MCF 10A (cell line): ENCODE measurements around the gene TSC1. TPM values are rescaled to one million over a fixed set of nuclear protein-coding genes. Genes with fewer than 3 reads are reported as not detected.

ENCODE experiments used
- BruUV-seq: library from RNA; stranded (reverse); fragments of 400-500 nt; replicated peaks from 2 replicates; lab custom pipeline; 2021; lab: Mats Ljungman, UMichigan
- CTCF ChIA-PET: fragments of 300-600 bp; sonication (Branson Sonifier 250); formaldehyde crosslinking; extraction: SDS; loops from one replicate; lab custom pipeline; 2021; ENCODE audit warnings: antibody characterized with exemption, inconsistent platforms; lab: Yijun Ruan, JAX
- POLR2A ChIA-PET: fragments of 300-600, 350-650 bp; sonication (Branson Sonifier 250); formaldehyde crosslinking; extraction: SDS; loops from one replicate; lab custom pipeline; 2020; ENCODE audit warnings: antibody characterized with exemption, inconsistent platforms; lab: Yijun Ruan, JAX
- DNase-seq: peaks from one replicate; pipeline ENCODE4 v3.0.0-alpha.2; 2018; ENCODE audit not compliant: unreplicated experiment
- H3K27ac Mint-ChIP-seq: one replicate; pipeline ENCODE4 v1.8.0; 2022; ENCODE audit warnings: mild to moderate bottlenecking, low read depth, mixed read lengths; ENCODE audit not compliant: unreplicated experiment
- H3K27me3 Mint-ChIP-seq: one replicate; pipeline ENCODE4 v1.8.0; 2022; ENCODE audit warnings: mixed read lengths; ENCODE audit not compliant: insufficient read depth, unreplicated experiment
- H3K36me3 Mint-ChIP-seq: one replicate; pipeline ENCODE4 v1.8.0; 2022; ENCODE audit warnings: mild to moderate bottlenecking, moderate library complexity, mixed read lengths; ENCODE audit not compliant: insufficient read depth, unreplicated experiment
- H3K4me1 Mint-ChIP-seq: one replicate; pipeline ENCODE4 v1.8.0; 2022; ENCODE audit warnings: mixed read lengths; ENCODE audit not compliant: insufficient read depth, unreplicated experiment
- H3K4me3 Mint-ChIP-seq: one replicate; pipeline ENCODE4 v1.8.0; 2022; ENCODE audit warnings: mild to moderate bottlenecking, moderate library complexity, mixed read lengths; ENCODE audit not compliant: unreplicated experiment
- H3K9me3 Mint-ChIP-seq: one replicate; pipeline ENCODE4 v1.8.0; 2022; ENCODE audit warnings: mixed read lengths; ENCODE audit not compliant: unreplicated experiment
- CTCF ChIP-seq: fragments of 200-600 bp; IDR thresholded peaks from one replicate; pipeline ENCODE4 v1.8.0; 2022; ENCODE audit warnings: antibody characterized with exemption, mild to moderate bottlenecking; ENCODE audit not compliant: unreplicated experiment
- intact Hi-C: fragments of 100-400 bp; cut with micrococcal nuclease; formaldehyde crosslinking; loops from 2 replicates; pipeline ENCODE4 v1.14.1; 2022
- total RNA-seq: library from RNA; stranded (reverse); gene quantifications from 2 replicates; pipeline ENCODE4 v1.2.3, GENCODE V29; 2022

Gene TSC1
- total RNA-seq, 1 experiment from 2014 or later, result 36.6 TPM

GRCh38 chr9:132957805-132958204 is 13.4 kb upstream of the TSC1 start:
- no peak for DNase-seq
- no peaks in the 10 kb centered on the region for H3K27me3 Mint-ChIP-seq
- BruUV-seq, result no TSS peak
- peaks cover 6% of the 10 kb centered on the region for H3K4me1 Mint-ChIP-seq
- H3K9me3 Mint-ChIP-seq, result no peaks in the 10 kb centered on the region
- CTCF ChIA-PET, result interaction anchor here (0.5 to 1.3 kb wide), 4 partner anchors 14 to 1608 kb away, joined by 3 to 4 read pairs (median 4); no protein-coding TSS in a partner anchor
- H3K36me3 Mint-ChIP-seq, result no peaks in the 10 kb centered on the region
- H3K27ac Mint-ChIP-seq, result no peak overlapping the region
- TF ChIP-seq CTCF, result no peak
- intact Hi-C loops, result no loop called here
- no peak overlapping the region for H3K4me3 Mint-ChIP-seq
- POLR2A ChIA-PET, result interaction anchor here (1.0 kb wide), 1 partner anchor 13 kb away, joined by 5 read pairs; the partner anchor contains the start of gene TSC1

GRCh38 chr9:132955768-132956167 is 11.4 kb upstream of the TSC1 start:
- DNase-seq, result no peak
- Mint-ChIP-seq H3K9me3 (no peaks in the 10 kb centered on the region), H3K27me3 (no peaks in the 10 kb centered on the region), H3K36me3 (no peaks in the 10 kb centered on the region), H3K27ac (no peak overlapping the region), H3K4me3 (no peak overlapping the region), H3K4me1 (peaks cover 6% of the 10 kb centered on the region)
- ChIA-PET POLR2A (no interaction called here), CTCF (no interaction called here)
- intact Hi-C loops, result no loop called here
- no peak for TF ChIP-seq CTCF
- no TSS peak for BruUV-seq

- H3K27ac Mint-ChIP-seq, result no peak overlapping the region
- CTCF ChIA-PET, result no interaction called here
- no peak for TF ChIP-seq CTCF
- intact Hi-C loops, result no loop called here
- no peaks in the 10 kb centered on the region for H3K9me3 Mint-ChIP-seq
- POLR2A ChIA-PET, result no interaction called here
- no TSS peak for BruUV-seq
- no peak overlapping the region for H3K4me3 Mint-ChIP-seq
- no peaks in the 10 kb centered on the region for H3K36me3 Mint-ChIP-seq
- peaks cover 6% of the 10 kb centered on the region for H3K4me1 Mint-ChIP-seq
- DNase-seq, result no peak
- H3K27me3 Mint-ChIP-seq, result no peaks in the 10 kb centered on the region
These were observed 10.7 kb upstream of the TSC1 start for GRCh38 chr9:132955123-132955522.

GRCh38 chr9:132949709-132950108 is 5.3 kb upstream of the TSC1 start:
- no peak for TF ChIP-seq CTCF
- peaks cover 10% of the 10 kb centered on the region for H3K36me3 Mint-ChIP-seq
- CTCF ChIA-PET, result interaction anchor here (0.5 to 0.6 kb wide), 2 partner anchors 69 to 1148 kb away, joined by 4 read pairs; no protein-coding TSS in a partner anchor
- intact Hi-C loops, result no loop called here
- H3K4me3 Mint-ChIP-seq, result no peak overlapping the region
- peaks cover 18% of the 10 kb centered on the region for H3K4me1 Mint-ChIP-seq
- no peak overlapping the region for H3K27ac Mint-ChIP-seq
- DNase-seq, result no peak
- H3K9me3 Mint-ChIP-seq, result no peaks in the 10 kb centered on the region
- POLR2A ChIA-PET, result no interaction called here
- no TSS peak for BruUV-seq
- H3K27me3 Mint-ChIP-seq, result no peaks in the 10 kb centered on the region
